GM18858 (cell line): ENCODE measurements around the gene CCDC137.

Experiments
- ATAC-seq: cut with Tn5 transposase; IDR thresholded peaks from one replicate; pipeline ENCODE4 v1.9.1; 2021; ENCODE audit not compliant: unreplicated experiment

Gene CCDC137

DNA sequence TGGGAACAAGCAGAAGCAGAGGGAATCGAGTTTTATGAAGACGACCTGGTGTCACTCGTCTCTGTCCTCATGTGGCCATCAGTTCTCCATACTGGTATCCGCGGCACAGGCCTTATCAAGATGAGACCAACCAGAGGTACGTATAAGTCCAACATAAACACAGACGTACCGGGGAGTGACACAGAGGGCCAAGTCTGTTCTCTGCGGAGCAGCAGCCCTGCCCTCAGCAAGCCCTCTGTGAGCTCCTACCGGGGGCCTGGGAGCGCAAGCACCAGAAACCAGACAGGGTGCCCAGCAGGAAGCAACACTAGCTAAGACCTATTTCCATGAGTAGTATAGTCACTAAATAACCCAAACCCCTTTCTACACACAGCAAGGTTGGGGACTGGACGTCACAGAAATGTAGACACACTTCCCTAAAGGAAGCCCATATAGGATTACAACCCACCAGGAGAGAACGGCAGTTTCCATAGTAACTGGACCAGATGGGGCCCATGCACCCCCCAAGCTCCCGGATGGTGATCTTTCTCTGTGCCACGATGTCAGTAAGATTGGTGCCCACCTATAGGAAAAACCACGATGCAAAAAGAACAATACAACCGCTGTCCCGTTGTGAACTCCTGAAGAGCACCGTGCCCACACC, 16.1 kb downstream of the CCDC137 start:
- no peak for ATAC-seq

DNA sequence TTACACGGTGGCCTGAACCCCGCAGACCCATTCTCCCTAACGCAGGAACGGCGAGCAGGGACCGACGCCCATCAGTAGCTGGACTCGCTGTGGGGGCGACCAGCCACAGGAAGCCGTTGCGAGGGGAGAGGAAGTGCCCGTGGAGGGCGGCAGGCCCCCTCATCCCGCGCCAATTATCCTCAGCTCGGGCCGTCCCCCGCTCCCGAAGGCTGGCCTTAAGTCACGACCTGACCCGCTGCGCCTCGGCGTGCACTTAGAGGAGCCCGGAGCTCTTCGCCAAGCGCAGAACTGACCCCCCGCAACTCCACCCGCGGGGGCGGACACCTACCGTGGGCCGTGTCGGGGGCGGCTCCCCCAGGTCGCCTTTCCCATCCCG, 16.7 kb downstream of the CCDC137 start:
- no peak for ATAC-seq

DNA sequence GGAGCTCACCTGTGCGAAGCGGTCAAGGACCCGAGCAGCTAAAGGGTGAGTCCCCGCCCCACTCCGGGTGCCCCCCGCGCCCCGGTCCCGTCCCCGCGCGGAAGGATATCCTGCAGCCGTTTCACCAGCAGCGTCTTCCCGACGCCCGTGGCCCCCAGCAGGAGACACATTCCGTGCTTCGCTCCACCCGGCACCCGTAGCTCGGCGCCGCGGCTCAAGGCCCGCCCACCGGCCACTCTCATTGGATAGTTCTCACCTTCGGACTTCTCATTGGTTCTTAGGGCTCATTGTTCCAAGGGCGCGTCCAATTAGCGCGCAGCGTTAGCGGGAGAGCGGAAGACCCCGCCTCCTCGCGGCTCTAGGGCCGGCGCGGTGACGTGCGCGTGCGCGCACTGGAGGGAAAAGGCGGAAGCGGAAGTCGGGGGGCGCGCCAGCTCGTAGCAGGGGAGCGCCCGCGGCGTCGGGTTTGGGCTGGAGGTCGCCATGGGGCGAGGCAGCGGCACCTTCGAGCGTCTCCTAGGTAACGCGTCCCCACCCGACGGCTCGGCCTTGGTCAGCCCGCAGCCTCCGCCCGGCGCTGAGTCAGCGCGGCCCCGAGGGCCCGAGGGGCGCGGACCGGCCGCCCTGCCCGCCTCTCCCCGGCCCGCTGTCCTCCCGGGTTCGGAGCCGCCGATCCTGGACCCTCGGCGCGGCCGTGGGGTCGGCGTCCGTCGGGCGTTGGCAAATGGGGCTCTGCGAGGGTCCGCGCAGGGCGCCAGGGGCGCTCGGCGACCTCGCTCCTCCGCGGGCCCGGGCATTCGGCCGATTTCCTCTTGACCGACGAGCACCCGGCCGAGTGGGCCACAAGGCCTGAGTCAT, 17.3 kb downstream of the CCDC137 start, which contains the start of the genes ARL16 and HGS:
Gene ARL16, minus strand, starts transcription at position 214 of the 858 bp plus-strand sequence. Its CDS starts 44 bp downstream, at position 170.
Gene HGS, plus strand, starts transcription at position 428 of the 858 bp plus-strand sequence. Its CDS starts 56 bp downstream, at position 484.
- peak; percentile 86 for ATAC-seq

DNA sequence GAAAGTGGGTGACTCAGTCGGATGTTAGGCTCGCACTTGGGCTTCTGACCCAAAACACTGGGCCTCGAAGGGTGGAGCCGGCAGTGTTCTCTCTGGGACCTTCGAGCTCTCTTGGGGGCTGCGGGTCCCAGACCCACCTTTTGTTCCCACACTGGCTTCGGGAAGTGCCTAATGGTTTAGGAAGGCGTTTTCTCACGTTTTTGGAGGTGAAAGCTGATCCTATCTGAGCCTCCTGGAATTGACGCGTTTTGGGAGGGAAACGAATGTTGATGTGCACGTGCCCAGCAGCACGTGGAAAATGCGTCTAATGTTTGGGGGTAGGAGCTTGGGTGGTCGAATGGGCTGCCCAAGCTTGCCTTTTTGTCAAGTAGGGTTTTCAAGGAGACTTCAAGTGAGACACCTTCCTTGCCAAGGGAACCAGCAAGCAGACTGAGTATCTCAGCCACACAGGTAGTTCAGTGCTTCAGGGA, 17.9 kb downstream of the CCDC137 start:
- ATAC-seq, result no peak

DNA sequence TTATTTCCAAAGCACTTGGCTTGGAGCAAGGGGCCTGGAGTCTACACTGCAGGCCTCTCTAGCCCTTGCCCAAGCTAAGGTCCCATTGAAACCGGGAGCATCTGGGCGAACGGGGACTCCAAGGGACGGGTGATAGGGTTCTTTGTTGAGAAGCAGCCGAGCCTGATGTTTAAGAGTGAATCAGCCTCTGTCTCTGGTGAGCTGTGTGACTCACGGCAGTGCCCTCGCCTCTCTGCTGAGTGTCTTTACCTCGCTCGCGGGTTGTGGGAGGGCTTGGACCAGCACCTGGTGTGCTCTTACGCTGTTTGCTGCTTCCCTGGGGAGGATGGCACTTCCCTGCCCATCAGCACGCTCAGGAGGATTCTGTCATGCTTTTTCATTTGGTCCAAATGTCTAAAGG, 18.6 kb downstream of the CCDC137 start:
- no peak for ATAC-seq

DNA sequence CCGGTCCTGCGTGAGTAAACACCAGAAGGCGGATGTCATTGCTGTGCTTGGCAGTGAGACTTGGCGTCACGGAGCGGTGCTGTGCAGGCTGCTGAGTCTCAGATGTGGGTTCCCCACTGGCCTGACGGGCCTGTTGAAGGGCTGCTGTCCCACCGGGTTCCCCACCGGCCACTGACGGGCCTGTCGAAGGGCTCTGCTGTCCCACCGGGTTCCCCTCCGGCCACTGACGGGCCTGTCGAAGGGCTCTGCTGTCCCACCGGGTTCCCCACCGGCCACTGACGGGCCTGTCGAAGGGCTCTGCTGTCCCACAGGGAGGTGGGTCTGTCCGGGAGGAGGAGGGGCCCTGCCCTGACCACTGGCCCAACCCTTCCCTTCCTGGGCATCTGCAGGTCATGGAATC, 20.1 kb downstream of the CCDC137 start:
- ATAC-seq, result no peak

DNA sequence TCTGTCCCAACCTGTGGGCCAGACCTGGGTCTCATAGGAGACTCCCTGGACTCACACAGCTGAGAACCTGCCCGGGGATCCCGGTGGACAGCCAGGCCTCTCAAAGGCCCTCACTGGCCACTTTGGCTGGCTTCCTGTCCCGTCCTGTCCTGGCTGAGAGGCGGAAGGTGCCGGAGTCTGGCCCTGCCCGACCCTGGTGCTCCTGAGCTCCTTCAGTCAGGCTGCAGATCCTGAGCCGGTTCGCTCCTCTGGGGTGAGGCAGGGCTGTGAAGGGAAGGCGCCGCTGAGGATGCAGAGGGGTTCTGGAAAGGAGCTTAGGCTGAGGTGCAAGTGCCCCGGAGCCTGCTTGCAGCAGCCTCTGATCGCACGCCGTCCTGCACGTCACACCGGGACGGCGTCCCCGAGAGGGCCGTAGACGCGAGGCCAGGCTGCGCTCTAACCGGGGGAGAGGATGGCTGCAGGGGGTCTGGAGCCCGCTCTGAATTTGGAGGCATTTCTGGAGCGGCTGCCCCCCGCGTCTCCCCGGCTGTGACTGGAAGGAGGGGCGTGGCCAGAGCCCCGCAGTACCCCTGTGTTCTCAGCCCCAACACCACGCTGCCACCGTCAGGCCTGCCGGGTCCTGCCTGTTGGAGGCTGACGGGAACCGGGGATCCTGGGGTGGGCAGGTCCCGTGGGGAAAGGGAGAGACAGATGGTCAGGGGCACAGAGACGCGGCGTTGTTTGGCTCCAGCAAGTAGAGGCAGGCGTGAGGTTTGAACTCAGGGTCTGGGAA, 21.4 kb downstream of the CCDC137 start:
- no peak for ATAC-seq

DNA sequence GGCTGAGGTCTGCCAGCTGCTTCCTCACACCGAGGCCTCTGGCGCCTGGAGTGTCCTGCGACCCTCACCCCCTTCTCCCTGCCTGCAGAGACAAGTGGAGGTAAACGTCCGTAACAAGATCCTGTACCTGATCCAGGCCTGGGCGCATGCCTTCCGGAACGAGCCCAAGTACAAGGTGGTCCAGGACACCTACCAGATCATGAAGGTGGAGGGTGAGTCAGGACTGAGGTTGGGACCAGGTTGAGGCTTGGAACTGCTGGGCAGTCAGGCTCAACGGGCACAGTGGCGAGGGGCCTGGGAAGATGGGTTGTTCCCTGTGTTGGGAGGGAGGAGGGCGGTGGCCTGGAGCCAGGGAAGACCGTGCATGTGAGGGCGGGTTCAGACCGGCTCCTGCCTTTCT, 22.1 kb downstream of the CCDC137 start:
- ATAC-seq, result no peak

DNA sequence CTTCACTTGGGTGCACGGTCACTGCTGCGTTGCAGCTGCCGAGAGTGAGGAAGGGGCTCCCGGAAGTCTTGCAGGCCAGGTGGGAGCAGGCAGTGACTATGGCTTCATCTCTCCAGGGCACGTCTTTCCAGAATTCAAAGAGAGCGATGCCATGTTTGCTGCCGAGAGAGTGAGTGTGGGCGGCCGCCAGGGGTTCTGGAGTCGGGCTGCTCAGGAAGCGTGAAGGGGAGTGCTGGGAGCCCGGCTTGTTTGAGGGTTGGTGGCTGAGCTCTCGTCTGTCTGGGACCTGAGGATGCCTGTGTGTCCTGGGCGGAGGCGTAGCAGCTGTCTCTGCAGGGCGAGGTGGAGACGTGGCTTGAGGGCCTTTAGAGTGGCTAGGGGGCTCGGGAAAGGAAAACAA, 23.5 kb downstream of the CCDC137 start:
- ATAC-seq, result no peak

DNA sequence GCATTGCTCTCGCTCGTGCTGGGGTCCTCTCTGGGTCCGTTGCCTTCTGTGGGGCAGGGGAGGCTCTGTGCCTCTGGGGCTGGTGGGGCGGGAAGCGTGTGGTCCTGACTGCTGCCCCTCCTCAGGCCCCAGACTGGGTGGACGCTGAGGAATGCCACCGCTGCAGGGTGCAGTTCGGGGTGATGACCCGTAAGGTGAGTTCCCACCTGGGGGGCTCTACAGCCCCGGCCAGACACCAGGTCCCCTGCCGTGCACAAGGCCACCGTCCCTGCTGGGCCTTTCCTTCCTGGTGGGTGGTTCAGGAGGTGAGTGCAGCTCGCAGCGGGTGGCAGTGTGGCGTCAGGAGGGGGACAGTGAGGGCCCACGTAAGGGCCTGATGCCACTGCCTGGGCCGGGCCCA, 24.0 kb downstream of the CCDC137 start:
- no peak for ATAC-seq

DNA sequence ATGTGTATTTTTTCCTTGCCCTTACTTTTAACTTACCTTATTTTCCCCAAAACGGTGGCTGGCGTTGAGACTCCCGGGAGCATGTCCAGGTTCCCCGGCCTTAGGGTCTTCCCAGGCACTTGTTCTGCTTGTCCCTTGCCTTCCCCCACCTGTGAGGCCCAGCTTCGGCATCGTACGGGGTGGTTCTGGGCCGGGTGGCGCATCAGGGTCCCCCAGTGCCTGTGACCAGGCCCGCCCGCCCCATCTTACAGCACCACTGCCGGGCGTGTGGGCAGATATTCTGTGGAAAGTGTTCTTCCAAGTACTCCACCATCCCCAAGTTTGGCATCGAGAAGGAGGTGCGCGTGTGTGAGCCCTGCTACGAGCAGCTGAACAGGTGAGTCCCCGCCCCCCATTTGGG, 24.7 kb downstream of the CCDC137 start:
- no peak for ATAC-seq

DNA sequence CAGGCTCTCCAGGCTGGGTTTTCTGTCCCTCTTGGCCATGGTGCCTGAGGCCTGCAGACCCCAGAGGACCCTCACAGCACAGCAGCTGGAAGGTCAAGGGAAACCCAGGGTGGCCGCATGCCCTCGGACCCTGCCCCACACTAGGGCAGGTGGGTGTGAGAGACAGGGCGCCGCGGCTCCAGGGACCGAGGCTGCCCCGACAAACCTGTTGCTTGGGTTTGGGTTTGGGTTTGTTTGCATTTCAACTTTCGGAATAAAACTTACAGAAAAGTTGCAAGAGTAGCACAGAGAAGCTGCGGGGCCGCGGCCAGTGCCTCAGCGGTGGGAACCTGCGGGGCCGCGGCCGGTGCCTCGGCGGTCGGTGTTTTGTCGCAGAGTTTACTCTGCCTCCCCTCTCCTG, 25.1 kb downstream of the CCDC137 start:
- ATAC-seq, result no peak

DNA sequence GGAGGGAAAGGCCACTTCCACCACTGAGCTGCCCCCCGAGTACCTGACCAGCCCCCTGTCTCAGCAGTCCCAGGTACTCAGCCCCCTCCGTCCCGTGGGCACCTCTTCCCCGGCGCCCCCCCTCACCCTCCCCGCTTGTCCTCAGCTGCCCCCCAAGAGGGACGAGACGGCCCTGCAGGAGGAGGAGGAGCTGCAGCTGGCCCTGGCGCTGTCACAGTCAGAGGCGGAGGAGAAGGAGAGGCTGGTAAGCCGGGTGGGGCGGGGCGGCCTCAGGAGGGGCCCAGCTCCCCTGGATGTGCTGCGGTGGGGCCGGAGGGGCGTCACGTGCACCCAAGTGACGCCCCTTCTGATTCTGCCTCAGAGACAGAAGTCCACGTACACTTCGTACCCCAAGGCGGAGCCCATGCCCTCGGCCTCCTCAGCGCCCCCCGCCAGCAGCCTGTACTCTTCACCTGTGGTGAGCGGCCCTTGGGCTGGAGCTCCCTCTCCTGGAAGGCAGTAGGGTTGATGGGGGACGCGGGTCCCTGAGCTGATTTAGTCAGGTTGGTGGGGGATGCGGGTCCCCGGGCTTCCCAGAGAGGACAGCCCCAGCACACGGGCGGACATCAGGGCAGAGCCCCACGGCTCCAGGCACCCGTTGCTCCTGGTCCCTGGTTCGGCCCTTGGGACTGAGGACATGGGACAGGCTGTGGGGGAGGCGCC, 27.1 kb downstream of the CCDC137 start:
- ATAC-seq, result no peak

DNA sequence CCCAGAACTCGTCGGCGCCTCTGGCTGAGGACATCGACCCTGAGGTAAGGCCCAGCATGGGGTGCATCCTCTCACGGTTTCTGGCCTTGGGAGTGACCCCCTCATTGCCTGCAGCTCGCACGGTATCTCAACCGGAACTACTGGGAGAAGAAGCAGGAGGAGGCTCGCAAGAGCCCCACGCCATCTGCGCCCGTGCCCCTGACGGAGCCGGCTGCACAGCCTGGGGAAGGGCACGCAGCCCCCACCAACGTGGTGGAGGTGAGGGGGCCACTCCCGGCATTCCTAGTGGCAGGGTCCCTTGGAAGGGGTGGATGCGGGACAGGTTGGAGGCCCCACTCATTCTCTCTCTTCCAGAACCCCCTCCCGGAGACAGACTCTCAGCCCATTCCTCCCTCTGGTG, 28.3 kb downstream of the CCDC137 start:
- no peak for ATAC-seq

DNA sequence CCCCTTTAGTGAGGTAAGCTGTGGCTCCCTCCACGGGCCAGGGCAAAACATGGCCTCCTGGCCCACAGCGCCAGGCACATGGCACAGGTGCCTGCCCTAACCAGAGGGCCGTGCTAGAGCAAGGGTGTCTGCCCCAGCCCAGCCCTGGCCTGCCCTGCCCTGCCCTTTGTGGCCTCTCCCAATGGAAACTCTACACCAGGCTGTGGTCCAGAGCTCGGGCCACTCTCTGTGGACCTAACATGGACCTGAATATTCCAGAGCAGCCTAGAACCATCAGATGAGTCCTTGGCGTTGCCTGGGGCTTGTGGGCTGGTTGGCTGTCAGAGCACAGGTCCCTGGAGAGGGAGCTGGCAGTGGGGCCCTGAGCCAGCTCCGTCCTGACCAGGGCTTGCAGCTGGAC, 28.7 kb downstream of the CCDC137 start:
- ATAC-seq, result no peak

DNA sequence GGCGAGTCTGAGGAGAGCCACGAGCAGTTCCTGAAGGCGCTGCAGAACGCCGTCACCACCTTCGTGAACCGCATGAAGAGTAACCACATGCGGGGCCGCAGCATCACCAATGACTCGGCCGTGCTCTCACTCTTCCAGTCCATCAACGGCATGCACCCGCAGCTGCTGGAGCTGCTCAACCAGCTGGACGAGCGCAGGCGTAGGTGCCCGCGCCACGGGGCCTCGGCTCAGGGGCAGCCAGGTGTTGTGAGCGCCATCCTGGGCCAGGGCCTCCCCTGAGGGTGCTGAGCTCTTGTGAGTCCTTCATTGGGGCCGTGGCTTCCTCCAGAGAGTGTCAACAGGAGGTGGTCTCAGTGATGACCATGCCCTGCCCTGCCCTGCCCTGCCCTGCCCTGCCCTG, 29.3 kb downstream of the CCDC137 start:
- no peak for ATAC-seq

DNA sequence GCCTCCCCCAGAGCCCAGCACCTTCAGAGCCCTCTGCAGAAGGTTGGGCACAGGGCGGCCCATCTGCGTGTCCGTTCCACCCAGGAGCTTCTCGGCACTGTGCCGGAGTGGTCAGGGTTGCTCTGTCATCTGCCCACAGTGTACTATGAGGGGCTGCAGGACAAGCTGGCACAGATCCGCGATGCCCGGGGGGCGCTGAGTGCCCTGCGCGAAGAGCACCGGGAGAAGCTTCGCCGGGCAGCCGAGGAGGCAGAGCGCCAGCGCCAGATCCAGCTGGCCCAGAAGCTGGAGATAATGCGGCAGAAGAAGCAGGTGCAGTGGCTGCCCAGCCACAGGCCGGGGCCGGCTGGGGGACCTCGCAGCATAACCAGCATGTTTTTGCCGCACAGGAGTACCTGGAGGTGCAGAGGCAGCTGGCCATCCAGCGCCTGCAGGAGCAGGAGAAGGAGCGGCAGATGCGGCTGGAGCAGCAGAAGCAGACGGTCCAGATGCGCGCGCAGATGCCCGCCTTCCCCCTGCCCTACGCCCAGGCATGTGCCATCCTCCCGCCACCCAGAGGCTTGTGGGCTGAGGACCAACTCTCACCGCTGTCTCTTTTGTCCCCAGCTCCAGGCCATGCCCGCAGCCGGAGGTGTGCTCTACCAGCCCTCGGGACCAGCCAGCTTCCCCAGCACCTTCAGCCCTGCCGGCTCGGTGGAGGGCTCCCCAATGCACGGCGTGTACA, 29.8 kb downstream of the CCDC137 start:
- no peak for ATAC-seq

DNA sequence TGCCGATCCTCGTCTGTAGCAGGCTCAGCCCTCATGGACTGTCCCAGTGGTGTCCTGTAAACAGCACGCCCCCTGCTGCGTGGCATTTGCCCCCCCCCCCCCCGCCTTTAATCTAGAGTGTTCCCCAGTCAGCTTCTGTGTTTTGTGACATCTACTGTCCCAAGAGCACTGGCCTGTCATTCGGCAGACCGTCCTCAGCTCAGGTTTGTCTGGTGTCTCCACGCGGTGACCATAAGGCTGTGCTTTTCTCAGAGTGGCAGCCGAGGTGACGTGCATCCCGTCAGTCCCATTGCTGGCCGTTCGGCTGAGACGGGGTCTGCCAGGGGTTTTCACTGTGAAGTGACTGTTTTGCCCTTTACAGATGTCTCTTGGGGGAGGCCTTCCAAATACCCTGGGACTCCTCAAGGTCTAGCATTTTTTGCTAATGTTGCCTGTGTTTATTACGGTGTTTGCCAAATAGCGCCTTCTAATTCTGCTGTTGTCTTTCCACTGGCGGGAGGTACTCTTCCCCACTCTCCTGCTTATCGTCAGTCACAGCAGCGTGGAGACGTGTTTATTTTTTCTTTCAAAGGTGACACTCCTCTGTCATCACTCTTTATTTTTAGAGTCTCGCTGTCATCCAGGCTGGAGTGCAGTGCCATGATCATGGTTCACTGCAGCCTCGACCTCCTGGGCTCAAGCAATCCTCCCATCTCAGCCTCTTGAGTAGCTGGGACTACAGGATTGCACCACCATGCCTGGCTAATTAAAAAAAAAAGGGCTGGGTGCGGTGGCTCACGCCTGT, 30.9 kb downstream of the CCDC137 start:
- ATAC-seq, result no peak
